ENCODE data around the gene GPANK1. TPM values are rescaled to one million over a fixed set of nuclear protein-coding genes. Genes with fewer than 3 reads are reported as not detected.
A peak's percentile ranks its signal among the peaks of the same experiment; 100 is the strongest.

The GPANK1 gene
- total and polyA plus RNA-seq, 12 donors: 7.4 to 61.2 (median 17.2) TPM

DNA sequence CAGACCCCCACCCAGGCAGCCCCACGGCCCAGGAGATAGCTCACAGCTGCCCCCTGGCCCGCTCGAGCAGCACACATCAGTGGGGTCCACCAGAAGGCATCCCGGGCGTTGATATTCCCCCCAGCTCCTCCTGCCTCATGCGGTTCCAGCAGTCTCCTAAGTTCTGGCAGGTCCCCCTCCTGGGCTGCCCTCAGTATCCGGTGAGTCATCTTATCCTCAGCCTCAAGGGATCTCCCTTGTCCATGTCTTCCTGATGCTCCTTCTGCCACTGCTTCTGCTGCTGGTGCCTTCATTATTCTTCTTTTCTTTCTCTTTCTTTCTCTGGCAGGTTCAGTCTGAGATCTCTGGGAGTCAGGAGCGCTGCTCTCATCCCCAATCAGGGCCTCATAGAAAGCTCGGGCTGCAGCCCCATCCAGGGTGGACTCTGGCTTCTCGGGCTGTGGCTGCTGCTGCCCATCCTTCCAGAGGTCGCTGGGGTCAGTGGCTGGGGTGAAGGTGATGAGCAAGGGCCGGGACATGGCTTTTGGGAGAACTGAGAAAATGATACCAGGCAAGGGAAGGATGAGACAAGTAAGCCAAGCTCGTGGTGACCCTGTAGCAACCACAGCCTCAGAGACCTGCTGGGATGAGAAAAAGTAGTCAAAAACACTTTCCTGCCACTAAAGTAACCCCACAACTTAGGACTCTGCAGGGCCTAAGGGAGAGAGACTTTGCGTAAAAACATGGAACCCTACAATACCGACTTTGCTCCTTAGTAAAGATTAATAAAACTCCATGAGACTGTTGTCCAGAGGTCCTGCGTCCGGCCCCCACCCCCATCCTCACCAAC, 622 bp downstream of the GPANK1 start:
- WGBS, 4 donors: 17 to 30% (median 21%) methylated on average over 12 to 17 of the region's 17 CpGs

DNA sequence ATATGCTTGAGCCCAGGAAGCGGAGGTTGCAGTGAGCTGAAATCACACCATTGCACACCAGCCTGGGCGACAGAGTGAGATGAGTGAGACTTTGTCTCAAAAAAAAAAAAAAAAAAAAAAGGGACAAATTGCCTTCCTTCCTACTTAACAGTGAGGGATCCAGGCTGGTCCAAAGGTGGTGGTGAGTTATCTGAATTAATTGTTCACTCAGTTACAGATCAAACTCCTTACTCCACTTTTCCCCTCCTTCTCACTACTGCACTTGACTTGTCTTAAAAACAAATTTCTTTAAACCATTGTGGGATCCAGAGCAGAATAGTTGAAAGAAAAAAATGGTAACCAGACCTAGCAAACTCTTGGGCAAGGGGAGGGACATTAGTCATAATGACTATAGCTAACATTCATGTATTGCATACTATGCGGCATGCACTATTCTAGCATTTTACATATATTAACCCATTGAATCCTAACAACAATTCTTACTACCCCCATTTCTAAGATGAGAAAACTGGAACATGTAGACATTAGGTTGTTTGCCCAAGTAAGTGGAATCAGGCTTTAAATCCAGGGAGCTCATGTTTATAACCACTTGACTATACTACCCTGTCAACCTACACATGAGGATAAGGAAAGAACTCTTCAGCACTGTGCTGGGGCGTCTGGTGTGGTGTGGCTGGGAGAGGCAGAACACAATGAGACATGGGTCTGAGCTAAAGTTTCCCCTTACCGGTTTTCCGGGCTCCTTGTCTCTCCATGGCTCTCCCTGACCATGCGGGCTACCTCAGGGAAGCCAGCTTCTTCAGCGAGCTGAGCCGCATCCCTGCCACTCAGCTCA, 1.5 kb downstream of the GPANK1 start:
- no peak for DNase-seq
- H3K27ac ChIP-seq: peak overlapping the region in 4 of 5 donors; percentile 83 to 96 (median 90)
- H3K4me3 ChIP-seq: peak overlapping the region in 1 of 4 donors; percentile 95
- no peaks in the 10 kb centered on the region for H3K27me3 ChIP-seq
- peaks cover 20 to 59% of the 10 kb centered on the region in 2 donors for H3K4me1 ChIP-seq (replicated peaks in 1 of 2)
- TF ChIP-seq CTCF (IDR thresholded peaks at IDR 0.05) (no peak), POLR2A (IDR thresholded peaks at IDR 0.05) (no peak)
- peaks cover 0 to 24% of the 10 kb centered on the region in 2 donors for H3K36me3 ChIP-seq (replicated peaks in 1 of 2)
- intact Hi-C loops (cut with DNase I): no loop called here
- no peaks in the 10 kb centered on the region for H3K9me3 ChIP-seq (replicated peaks in 1 of 3)
- WGBS, 4 donors: 71 to 78% (median 72%) methylated on average over 5 to 9 of the region's 9 CpGs

More for the DNA sequence above, 622 bp downstream of the GPANK1 start:
- H3K9me3 ChIP-seq (replicated peaks in 1 of 3): no peaks in the 10 kb centered on the region
- peaks cover 14 to 51% of the 10 kb centered on the region in 2 donors for H3K4me1 ChIP-seq (replicated peaks in 1 of 2)
- H3K4me3 ChIP-seq: peak overlapping the region in 2 of 4 donors; percentile 69 to 95
- no peaks in the 10 kb centered on the region for H3K27me3 ChIP-seq
- TF ChIP-seq POLR2A (IDR thresholded peaks at IDR 0.05): no peak
- no peak for TF ChIP-seq CTCF (IDR thresholded peaks at IDR 0.05)
- peak in 6 of 7 donors; percentile 48 to 77 (median 58) for DNase-seq
- peaks cover 0 to 32% of the 10 kb centered on the region in 2 donors for H3K36me3 ChIP-seq (replicated peaks in 1 of 2)
- intact Hi-C loops (cut with DNase I): no loop called here
- H3K27ac ChIP-seq: peak overlapping the region; percentile 83 to 96 (median 89)

- TF ChIP-seq POLR2A (IDR thresholded peaks at IDR 0.05) (no peak), CTCF (IDR thresholded peaks at IDR 0.05) (no peak)
- Histone ChIP-seq H3K27me3 (no peaks in the 10 kb centered on the region), H3K27ac (no peak overlapping the region), H3K4me3 (no peak overlapping the region), H3K36me3 (replicated peaks in 1 of 2) (peaks cover 0 to 18% of the 10 kb centered on the region in 2 donors), H3K9me3 (replicated peaks in 1 of 3) (no peaks in the 10 kb centered on the region), H3K4me1 (replicated peaks in 1 of 2) (peaks cover 20 to 54% of the 10 kb centered on the region in 2 donors)
- 87 to 90% (median 88%) methylated on average over 10 to 12 of the region's 12 CpGs for WGBS, 4 donors
- intact Hi-C loops (cut with DNase I): no loop called here
- no peak for DNase-seq
These were observed 2.6 kb downstream of the GPANK1 start for GRCh38 chr6:31662124-31662723.

Data from adrenal gland (tissue), 12 donors.